HG03442 (cell line): ENCODE data around the gene BOLA1.
"Not testable (repeated sequence)": the region's sequence is repeated elsewhere in the genome, so short reads cannot be mapped to it uniquely, and the experiment has no call there.

Source experiments
- ATAC-seq: cut with Tn5 transposase; IDR thresholded peaks from one replicate; pipeline ENCODE4 v1.9.1; 2021; ENCODE audit warnings: mild to moderate bottlenecking, moderate library complexity; ENCODE audit not compliant: unreplicated experiment

The BOLA1 gene, protein sequence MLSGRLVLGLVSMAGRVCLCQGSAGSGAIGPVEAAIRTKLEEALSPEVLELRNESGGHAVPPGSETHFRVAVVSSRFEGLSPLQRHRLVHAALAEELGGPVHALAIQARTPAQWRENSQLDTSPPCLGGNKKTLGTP

GRCh38 chr1:149899460-149900284, at the start of gene BOLA1:
Gene BOLA1, plus strand, starts transcription at chr1:149899568. Its CDS starts 492 bp downstream, at chr1:149900060.
- ATAC-seq: peak; percentile 94

- ATAC-seq: no peak
These were observed 49.4 kb upstream of the BOLA1 start for GRCh38 chr1:149849947-149850360.

- peak; percentile 54 for ATAC-seq
These were observed 48.5 kb upstream of the BOLA1 start for GRCh38 chr1:149850732-149851345.

DNA sequence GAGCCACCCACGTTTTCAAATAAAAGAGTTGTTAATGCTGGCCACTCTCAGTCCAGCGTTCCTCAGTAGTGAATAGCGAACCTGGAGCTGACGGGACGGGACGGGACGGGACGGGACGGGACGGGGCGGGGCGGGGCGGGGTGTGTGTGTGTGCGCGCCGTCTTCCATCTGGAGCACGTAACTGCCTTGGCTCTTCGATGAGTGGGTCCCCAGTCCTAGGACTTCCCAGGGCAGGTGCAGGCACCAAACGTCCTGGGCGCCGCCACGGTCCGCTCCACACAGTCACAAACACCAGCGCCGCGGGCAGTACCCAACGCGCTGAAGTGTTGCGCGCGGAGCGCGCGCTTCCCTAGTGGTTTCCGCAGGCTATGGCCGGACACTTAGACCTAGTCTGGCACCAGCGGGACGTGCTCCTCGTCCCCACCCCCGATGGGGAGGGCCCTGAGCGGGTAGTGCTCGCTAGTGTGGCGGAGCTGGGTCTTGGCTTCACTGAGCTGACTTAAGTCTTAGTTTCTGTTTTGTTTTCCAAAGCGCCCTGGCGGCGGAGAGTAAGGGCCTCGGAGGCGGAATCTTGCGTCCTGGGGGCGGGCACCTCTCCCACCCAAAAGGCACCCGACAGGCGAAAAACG, 47.7 kb upstream of the BOLA1 start:
- peak; percentile 29 for ATAC-seq

GRCh38 chr1:149852263-149852662, 47.1 kb upstream of the BOLA1 start:
- ATAC-seq: not testable (repeated sequence)

- not testable (repeated sequence) for ATAC-seq
These were observed 39.1 kb upstream of the BOLA1 start for GRCh38 chr1:149860271-149860670.

GRCh38 chr1:149860684-149861496, 38.5 kb upstream of the BOLA1 start:
- ATAC-seq: peak; percentile 65

DNA sequence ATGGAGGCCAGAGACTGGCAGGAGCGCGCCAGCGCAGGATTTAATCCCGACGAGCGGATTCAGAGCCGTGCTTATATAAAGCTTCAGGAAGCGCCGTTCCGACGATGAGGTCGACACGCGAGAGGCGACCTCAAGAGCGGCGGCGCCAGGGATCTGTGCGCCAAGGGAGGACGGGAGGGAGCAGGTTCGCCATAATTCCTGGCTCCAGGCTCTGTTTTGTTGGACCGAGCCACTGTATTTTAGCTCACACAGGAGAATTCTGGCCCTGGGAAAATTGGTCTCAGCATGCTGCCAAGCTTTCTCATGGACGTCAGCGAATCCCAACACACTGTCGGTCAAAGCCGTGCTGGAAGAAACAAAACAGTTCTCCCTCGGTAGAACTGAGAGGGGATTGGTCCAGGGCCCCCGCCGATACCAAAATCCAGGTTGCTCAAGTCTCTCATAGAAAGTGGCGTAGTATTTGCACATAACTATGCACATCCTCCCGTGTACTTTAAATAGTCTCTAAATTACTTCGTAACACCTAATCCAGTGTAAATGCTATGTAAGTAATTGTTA, 37.8 kb upstream of the BOLA1 start:
- ATAC-seq: peak; percentile 5

GRCh38 chr1:149866887-149867286, 32.5 kb upstream of the BOLA1 start:
- not testable (repeated sequence) for ATAC-seq

- not testable (repeated sequence) for ATAC-seq
These were observed 26.3 kb upstream of the BOLA1 start for GRCh38 chr1:149873060-149873459.

DNA sequence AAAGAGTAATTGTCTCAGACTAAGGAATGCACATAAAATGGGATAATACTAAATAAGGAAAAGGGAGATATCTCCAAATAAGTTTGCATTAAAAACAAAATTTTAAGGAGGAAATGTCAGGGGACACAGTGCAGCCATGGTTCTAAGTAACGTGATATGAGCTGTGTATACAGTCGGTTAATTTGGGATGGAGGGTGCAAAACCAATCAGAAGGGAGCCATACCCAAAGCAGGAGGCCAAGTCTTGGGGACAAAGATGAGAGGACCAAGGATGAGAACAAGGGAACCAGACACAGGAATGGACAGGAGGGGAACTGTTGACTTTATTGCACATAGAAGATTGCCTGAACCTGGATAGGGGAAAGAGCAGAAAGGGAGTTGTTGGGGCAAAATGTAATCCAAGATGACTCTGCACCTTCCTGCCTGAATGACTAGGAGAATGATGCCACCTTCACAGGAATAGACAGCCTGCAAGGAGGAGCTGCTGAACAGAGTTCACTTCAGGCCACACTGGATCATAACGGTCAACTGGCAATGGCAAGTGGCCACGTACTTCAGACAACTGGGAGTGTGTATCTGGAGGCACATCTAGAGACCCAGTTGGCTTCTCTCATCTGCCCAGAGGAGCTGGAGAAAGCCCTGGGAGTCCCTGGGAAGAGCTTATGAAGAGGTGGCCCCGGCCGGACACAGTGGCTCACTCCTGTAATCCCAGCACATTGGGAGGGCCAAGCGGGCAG, 22.0 kb upstream of the BOLA1 start:
- no peak for ATAC-seq

DNA sequence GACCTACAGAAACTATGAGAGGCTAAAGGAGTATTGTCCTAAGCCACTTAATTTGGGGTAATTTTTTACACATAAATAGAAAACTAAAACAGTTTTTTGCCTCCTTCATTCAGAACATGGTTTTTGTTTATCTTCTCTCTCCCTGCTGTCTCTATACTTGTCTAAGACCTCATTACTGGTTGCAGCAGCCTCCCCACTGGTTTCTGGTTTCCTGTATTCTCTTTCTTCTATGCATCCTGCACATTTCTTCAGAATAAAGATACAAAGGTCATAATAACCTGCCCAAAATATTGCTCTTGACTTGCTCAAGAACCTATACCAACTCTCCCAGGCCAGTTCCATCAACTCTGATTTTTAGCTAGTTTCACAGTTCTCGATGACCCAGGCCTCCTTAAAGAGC, 19.8 kb upstream of the BOLA1 start:
- no peak for ATAC-seq

- no peak for ATAC-seq
These were observed 17.5 kb upstream of the BOLA1 start for GRCh38 chr1:149881876-149882275.

GRCh38 chr1:149883598-149884247, 15.6 kb upstream of the BOLA1 start:
- ATAC-seq: no peak

GRCh38 chr1:149884433-149885338, 14.7 kb upstream of the BOLA1 start:
- no peak for ATAC-seq

GRCh38 chr1:149885339-149886120, 13.8 kb upstream of the BOLA1 start:
- ATAC-seq: no peak

- not testable (repeated sequence) for ATAC-seq
These were observed 13.3 kb upstream of the BOLA1 start for GRCh38 chr1:149886121-149886395.
